H9 (cell line): ENCODE measurements around the gene APOL4. TPM values are rescaled to one million over a fixed set of nuclear protein-coding genes. Genes with fewer than 3 reads are reported as not detected.

Experiments
- DNase-seq: peaks from one replicate; pipeline ENCODE4 v3.0.0-alpha.2; 2017
- H2AFZ ChIP-seq: one replicate; pipeline ENCODE4 v1.6.1; 2013; ENCODE audit warnings: mild to moderate bottlenecking, low read length, control low read depth, moderate library complexity
- H2AK5ac ChIP-seq: 2 replicates; pipeline ENCODE4 v1.6.1; 2013; ENCODE audit warnings: low read length, control low read depth, mixed read lengths; ENCODE audit not compliant: insufficient read length
- H2BK120ac ChIP-seq: one replicate; pipeline ENCODE4 v1.6.1; 2013; ENCODE audit warnings: low read depth, mild to moderate bottlenecking, low read length, control low read depth, inconsistent platforms; ENCODE audit not compliant: poor library complexity, severe bottlenecking
- H2BK12ac ChIP-seq: 2 replicates; pipeline ENCODE4 v1.6.1; 2013; ENCODE audit warnings: low read length, control low read depth, mixed read lengths, low read depth; ENCODE audit not compliant: insufficient read length
- H2BK15ac ChIP-seq: 2 replicates; pipeline ENCODE4 v1.6.1; 2013; ENCODE audit warnings: low read depth, low read length, control low read depth
- H2BK20ac ChIP-seq: one replicate; pipeline ENCODE4 v1.6.1; 2013; ENCODE audit warnings: low read depth, mild to moderate bottlenecking, low read length, control low read depth, inconsistent platforms; ENCODE audit not compliant: poor library complexity, severe bottlenecking
- H2BK5ac ChIP-seq: 2 replicates; pipeline ENCODE4 v1.6.1; 2013; ENCODE audit warnings: low read length, control low read depth, mixed read lengths; ENCODE audit not compliant: insufficient read length
- H3K14ac ChIP-seq: 2 replicates; pipeline ENCODE4 v1.6.1; 2013; ENCODE audit warnings: low read length, control low read depth; ENCODE audit not compliant: insufficient read depth
- H3K18ac ChIP-seq: 2 replicates; pipeline ENCODE4 v1.6.1; 2013; ENCODE audit warnings: low read depth, mild to moderate bottlenecking, mixed read lengths, low read length, control low read depth; ENCODE audit not compliant: insufficient read length
- H3K23ac ChIP-seq: 2 replicates; pipeline ENCODE4 v1.6.1; 2013; ENCODE audit warnings: low read length, control low read depth, mixed read lengths, low read depth; ENCODE audit not compliant: insufficient read length
- H3K23me2 ChIP-seq: 2 replicates; pipeline ENCODE4 v1.6.1; 2013; ENCODE audit warnings: low read depth, mild to moderate bottlenecking, mixed read lengths, low read length, control low read depth; ENCODE audit not compliant: insufficient read length, poor library complexity, severe bottlenecking
- H3K27ac ChIP-seq: 2 replicates; pipeline ENCODE4 v1.5.1; 2013; ENCODE audit warnings: low read length, control low read depth, mixed read lengths, low read depth; ENCODE audit not compliant: insufficient read length
- H3K27me3 ChIP-seq: 2 replicates; pipeline ENCODE4 v1.6.1; 2013; ENCODE audit warnings: low read length, control low read depth, inconsistent platforms; ENCODE audit not compliant: insufficient read depth
- H3K4ac ChIP-seq: 2 replicates; pipeline ENCODE4 v1.6.1; 2013; ENCODE audit warnings: low read depth, mild to moderate bottlenecking, control low read depth, inconsistent platforms, low read length, moderate library complexity
- H3K4me1 ChIP-seq: 2 replicates; pipeline ENCODE4 v1.6.1; 2013; ENCODE audit warnings: low read length, control low read depth, inconsistent platforms; ENCODE audit not compliant: insufficient read depth
- H3K4me2 ChIP-seq: 2 replicates; pipeline ENCODE4 v1.6.1; 2013; ENCODE audit warnings: low read length, control low read depth, mixed read lengths; ENCODE audit not compliant: insufficient read length, insufficient read depth
- H3K56ac ChIP-seq: 2 replicates; pipeline ENCODE4 v1.6.1; 2013; ENCODE audit warnings: low read depth, mild to moderate bottlenecking, mixed read lengths, low read length, control low read depth; ENCODE audit not compliant: insufficient read length
- H3K79me1 ChIP-seq: 2 replicates; pipeline ENCODE4 v1.6.1; 2013; ENCODE audit warnings: low read depth, mild to moderate bottlenecking, moderate library complexity, low read length, control low read depth, inconsistent platforms; ENCODE audit not compliant: insufficient read depth, poor library complexity, severe bottlenecking
- H3K79me2 ChIP-seq: 2 replicates; pipeline ENCODE4 v1.6.1; 2013; ENCODE audit warnings: low read length, control low read depth, inconsistent platforms; ENCODE audit not compliant: insufficient read depth
- H3K9ac ChIP-seq: 2 replicates; pipeline ENCODE4 v1.6.1; 2013; ENCODE audit warnings: low read length, control low read depth, mixed read lengths; ENCODE audit not compliant: insufficient read length; ENCODE audit errors: extremely low read depth
- H3K9me3 ChIP-seq: one replicate; pipeline ENCODE4 v1.6.1; 2013; ENCODE audit warnings: low read depth, low read length, inconsistent platforms; ENCODE audit not compliant: control insufficient read depth
- H3T11ph ChIP-seq: one replicate; pipeline ENCODE4 v1.6.1; 2013; ENCODE audit warnings: mild to moderate bottlenecking, low read length, control low read depth, inconsistent platforms
- H4K20me1 ChIP-seq: one replicate; pipeline ENCODE4 v1.6.1; 2013; ENCODE audit not compliant: control insufficient read depth, insufficient read length, insufficient read depth
- H4K5ac ChIP-seq: 2 replicates; pipeline ENCODE4 v1.6.1; 2013; ENCODE audit warnings: low read depth, mild to moderate bottlenecking, mixed read lengths, low read length, control low read depth; ENCODE audit not compliant: insufficient read length
- H4K8ac ChIP-seq: replicated peaks from 2 replicates; pipeline ENCODE4 v1.6.1; 2013; ENCODE audit warnings: low read length, control low read depth, mixed read lengths, low read depth; ENCODE audit not compliant: insufficient read length
- H4K91ac ChIP-seq: 2 replicates; pipeline ENCODE4 v1.6.1; 2013; ENCODE audit warnings: low read depth, mild to moderate bottlenecking, moderate library complexity, mixed read lengths, low read length, control low read depth; ENCODE audit not compliant: insufficient read length
- H3K27ac Mint-ChIP-seq, 3 experiments: 2 replicates in 2 of 3; 3 replicates in 1 of 3; pipeline ENCODE4 v1.8.0; 2020 to 2021; ENCODE audit warnings: mixed read lengths in 3 of 3, mild to moderate bottlenecking in 1 of 3, moderate library complexity in 1 of 3
- H3K27me3 Mint-ChIP-seq: 2 replicates; pipeline ENCODE4 v1.8.0; 2021; ENCODE audit warnings: low read depth, mild to moderate bottlenecking, moderate library complexity, mixed read lengths
- H3K36me3 Mint-ChIP-seq, 3 experiments: 2 replicates in 2 of 3; 3 replicates in 1 of 3; pipeline ENCODE4 v1.8.0; 2020 to 2021; ENCODE audit warnings: low read depth in 3 of 3, mixed read lengths in 3 of 3; ENCODE audit not compliant: insufficient read depth in 1 of 3
- H3K4me1 Mint-ChIP-seq, 2 experiments: 2 replicates each; pipeline ENCODE4 v1.8.0; 2020; ENCODE audit warnings: mixed read lengths in 2 of 2
- H3K4me3 Mint-ChIP-seq, 2 experiments: 2 replicates in 1 of 2; 3 replicates in 1 of 2; pipeline ENCODE4 v1.8.0; 2020 to 2021; ENCODE audit warnings: mild to moderate bottlenecking in 2 of 2, mixed read lengths in 2 of 2, moderate library complexity in 1 of 2
- H3K9me3 Mint-ChIP-seq, 2 experiments: 2 replicates in 1 of 2; 3 replicates in 1 of 2; pipeline ENCODE4 v1.8.0; 2020; ENCODE audit warnings: mild to moderate bottlenecking in 2 of 2, mixed read lengths in 2 of 2, moderate library complexity in 1 of 2
- WGBS: extraction: QIAGEN DNeasy Blood & Tissue Kit; methylation state at CpG from one replicate; pipeline ENCODE4 v1.1.7; 2013; ENCODE audit warnings: missing lambda C conversion rate, low lambda C conversion rate, mixed read lengths; ENCODE audit not compliant: insufficient read length; ENCODE audit errors: extremely low coverage; 5-methylcytosine and 5-hydroxymethylcytosine counted together
- total RNA-seq: library from RNA; stranded (reverse); gene quantifications from 2 replicates; pipeline ENCODE4 v1.2.1, GENCODE V29; 2021
- TF ChIP-seq, protein P1 (sequence below): fragments of 200-600 bp; sonication (generic); conservative IDR thresholded peaks from 3 replicates; pipeline ENCODE4 v1.8.0; 2021; ENCODE audit warnings: antibody characterized with exemption, mild to moderate bottlenecking

The APOL4 gene
- total RNA-seq, 1 experiment from 2014 or later, result not detected

DNA sequence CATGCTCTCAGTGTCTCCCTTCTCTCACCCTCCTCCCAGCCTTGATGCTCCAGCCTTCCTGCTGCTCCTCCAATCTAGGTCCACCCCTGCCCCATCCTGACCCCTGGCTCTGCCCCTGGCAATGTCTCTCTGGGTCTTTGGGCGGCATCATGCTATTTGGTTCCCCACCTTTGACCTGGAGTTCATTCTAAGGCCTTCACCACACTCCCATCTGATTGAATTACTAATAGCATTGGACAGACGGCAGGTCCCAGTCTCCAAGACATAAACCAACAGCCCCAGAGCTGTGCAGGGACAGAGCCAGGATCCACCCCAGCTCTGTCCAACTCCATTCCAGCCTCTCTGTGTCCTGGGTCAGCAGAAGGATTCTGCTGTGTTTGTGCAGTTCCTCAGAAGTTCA lies 7.2 kb downstream of the APOL4 start:
- no peak overlapping the region for H2AK5ac ChIP-seq
- no CpG with 5 or more reads among the region's 2 CpGs for WGBS
- H3K27ac ChIP-seq, result no peak overlapping the region
- no peaks in the 10 kb centered on the region for H3K23me2 ChIP-seq
- H2BK20ac ChIP-seq, result no peak overlapping the region
- no peaks in the 10 kb centered on the region for H4K20me1 ChIP-seq
- no peaks in the 10 kb centered on the region for H3K79me1 ChIP-seq
- no peak overlapping the region for H3K14ac ChIP-seq
- no peak overlapping the region for H2BK5ac ChIP-seq
- H3K9me3 ChIP-seq, result no peaks in the 10 kb centered on the region
- H3K4me2 ChIP-seq, result no peak overlapping the region
- no peak overlapping the region for H2BK120ac ChIP-seq
- peaks cover 4% of the 10 kb centered on the region; the same call in 1 of the 2 replicates for H3K4me1 ChIP-seq
- H3K9ac ChIP-seq, result no peak overlapping the region
- no peak overlapping the region for H3K23ac ChIP-seq
- H3K9me3 Mint-ChIP-seq, result peaks cover 5 to 6% of the 10 kb centered on the region in 2 experiments; a peak in 4 of 5 replicates
- H3K4me3 Mint-ChIP-seq, result no peak overlapping the region
- H4K5ac ChIP-seq, result no peak overlapping the region
- no peak overlapping the region for H2AFZ ChIP-seq
- no peak overlapping the region for H2BK15ac ChIP-seq
- H3K18ac ChIP-seq, result no peak overlapping the region
- H2BK12ac ChIP-seq, result no peak overlapping the region
- peaks cover 2% of the 10 kb centered on the region; the same call in 1 of the 2 replicates for H3K27me3 Mint-ChIP-seq
- no peaks in the 10 kb centered on the region for H3K27me3 ChIP-seq
- no peaks in the 10 kb centered on the region for H3K79me2 ChIP-seq
- no peak overlapping the region for H4K8ac ChIP-seq
- no peak overlapping the region for H3K4ac ChIP-seq
- H3K27ac Mint-ChIP-seq, result no peak overlapping the region
- peaks cover 2 to 8% (median 5%) of the 10 kb centered on the region in 3 experiments; a peak in 4 of 7 replicates for H3K36me3 Mint-ChIP-seq
- H3K56ac ChIP-seq, result no peak overlapping the region
- no peak overlapping the region for H3T11ph ChIP-seq
- DNase-seq, result no peak
- H3K4me1 Mint-ChIP-seq, result peaks cover 52 to 59% of the 10 kb centered on the region in 2 experiments
- TF ChIP-seq, protein P1, sequence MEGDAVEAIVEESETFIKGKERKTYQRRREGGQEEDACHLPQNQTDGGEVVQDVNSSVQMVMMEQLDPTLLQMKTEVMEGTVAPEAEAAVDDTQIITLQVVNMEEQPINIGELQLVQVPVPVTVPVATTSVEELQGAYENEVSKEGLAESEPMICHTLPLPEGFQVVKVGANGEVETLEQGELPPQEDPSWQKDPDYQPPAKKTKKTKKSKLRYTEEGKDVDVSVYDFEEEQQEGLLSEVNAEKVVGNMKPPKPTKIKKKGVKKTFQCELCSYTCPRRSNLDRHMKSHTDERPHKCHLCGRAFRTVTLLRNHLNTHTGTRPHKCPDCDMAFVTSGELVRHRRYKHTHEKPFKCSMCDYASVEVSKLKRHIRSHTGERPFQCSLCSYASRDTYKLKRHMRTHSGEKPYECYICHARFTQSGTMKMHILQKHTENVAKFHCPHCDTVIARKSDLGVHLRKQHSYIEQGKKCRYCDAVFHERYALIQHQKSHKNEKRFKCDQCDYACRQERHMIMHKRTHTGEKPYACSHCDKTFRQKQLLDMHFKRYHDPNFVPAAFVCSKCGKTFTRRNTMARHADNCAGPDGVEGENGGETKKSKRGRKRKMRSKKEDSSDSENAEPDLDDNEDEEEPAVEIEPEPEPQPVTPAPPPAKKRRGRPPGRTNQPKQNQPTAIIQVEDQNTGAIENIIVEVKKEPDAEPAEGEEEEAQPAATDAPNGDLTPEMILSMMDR, result no peak
- H4K91ac ChIP-seq, result no peak overlapping the region
